GM21447 (cell line): ENCODE measurements around the gene TACC2.

Source experiments
- ATAC-seq: cut with Tn5 transposase; IDR thresholded peaks from one replicate; pipeline ENCODE4 v1.9.1; 2021; ENCODE audit not compliant: unreplicated experiment

Gene TACC2

GRCh38 chr10:122164815-122165483 is 176.0 kb downstream of the TACC2 start:
- no peak for ATAC-seq

GRCh38 chr10:122165484-122166276 is 176.7 kb downstream of the TACC2 start:
- no peak for ATAC-seq

- ATAC-seq, result no peak
These were observed 179.1 kb downstream of the TACC2 start for GRCh38 chr10:122168101-122168500.

- no peak for ATAC-seq
These were observed 179.8 kb downstream of the TACC2 start for GRCh38 chr10:122168598-122169394.

- no peak for ATAC-seq
These were observed 181.8 kb downstream of the TACC2 start for GRCh38 chr10:122170802-122171201.

GRCh38 chr10:122171302-122172075 is 182.5 kb downstream of the TACC2 start:
- ATAC-seq, result no peak

GRCh38 chr10:122172361-122173008 is 183.5 kb downstream of the TACC2 start:
- ATAC-seq, result no peak

GRCh38 chr10:122173337-122173736 is 184.4 kb downstream of the TACC2 start:
- no peak for ATAC-seq

- no peak for ATAC-seq
These were observed 184.9 kb downstream of the TACC2 start for GRCh38 chr10:122173766-122174435.

GRCh38 chr10:122176232-122177213 is 187.6 kb downstream of the TACC2 start:
- no peak for ATAC-seq

GRCh38 chr10:122178655-122179054 is 189.7 kb downstream of the TACC2 start:
- ATAC-seq, result no peak

- no peak for ATAC-seq
These were observed 192.2 kb downstream of the TACC2 start for GRCh38 chr10:122181041-122181732.

GRCh38 chr10:122181876-122182275 is 192.9 kb downstream of the TACC2 start:
- ATAC-seq, result no peak

GRCh38 chr10:122182308-122182707 is 193.3 kb downstream of the TACC2 start:
- ATAC-seq, result no peak

- no peak for ATAC-seq
These were observed 195.3 kb downstream of the TACC2 start for GRCh38 chr10:122184254-122184653.

GRCh38 chr10:122185643-122186042 is 196.7 kb downstream of the TACC2 start:
- ATAC-seq, result no peak

GRCh38 chr10:122186816-122187810 is 198.2 kb downstream of the TACC2 start:
- no peak for ATAC-seq
